B cell (primary cell): ENCODE measurements around the gene ULBP2.

ENCODE experiments used
- EZH2 ChIP-seq: IDR thresholded peaks from 2 replicates; pipeline ENCODE4 v1.6.1; 2012; ENCODE audit warnings: borderline replicate concordance, low read depth, mild to moderate bottlenecking, moderate library complexity, low read length; ENCODE audit not compliant: insufficient read depth, poor library complexity, severe bottlenecking
- TF ChIP-seq, protein P1 (sequence below): fragments of 200-600 bp; IDR thresholded peaks from one replicate; pipeline ENCODE4 v1.8.0; 2022; ENCODE audit warnings: antibody characterized with exemption, mild to moderate bottlenecking

DNA sequence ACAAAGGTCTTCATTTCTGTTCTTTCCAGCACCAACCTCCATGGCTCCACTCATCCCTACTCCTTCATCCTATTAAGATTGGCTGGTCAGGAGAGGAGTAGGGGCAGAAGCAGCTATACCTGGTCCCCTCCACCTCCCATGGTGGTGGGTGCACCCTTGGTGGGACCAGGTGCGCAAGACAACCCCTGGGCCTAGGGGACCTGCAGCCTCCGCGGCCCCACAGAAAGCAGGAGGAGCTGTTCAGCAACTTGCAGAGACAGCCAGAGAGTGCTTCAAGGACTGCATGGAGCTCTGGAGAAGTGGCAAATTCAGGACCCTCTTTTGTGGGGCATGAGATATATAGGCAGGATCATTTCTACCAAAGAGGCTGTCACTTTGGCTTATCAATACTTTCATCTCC lies 9.8 kb downstream of the ULBP2 start:
- TF ChIP-seq, protein P1, sequence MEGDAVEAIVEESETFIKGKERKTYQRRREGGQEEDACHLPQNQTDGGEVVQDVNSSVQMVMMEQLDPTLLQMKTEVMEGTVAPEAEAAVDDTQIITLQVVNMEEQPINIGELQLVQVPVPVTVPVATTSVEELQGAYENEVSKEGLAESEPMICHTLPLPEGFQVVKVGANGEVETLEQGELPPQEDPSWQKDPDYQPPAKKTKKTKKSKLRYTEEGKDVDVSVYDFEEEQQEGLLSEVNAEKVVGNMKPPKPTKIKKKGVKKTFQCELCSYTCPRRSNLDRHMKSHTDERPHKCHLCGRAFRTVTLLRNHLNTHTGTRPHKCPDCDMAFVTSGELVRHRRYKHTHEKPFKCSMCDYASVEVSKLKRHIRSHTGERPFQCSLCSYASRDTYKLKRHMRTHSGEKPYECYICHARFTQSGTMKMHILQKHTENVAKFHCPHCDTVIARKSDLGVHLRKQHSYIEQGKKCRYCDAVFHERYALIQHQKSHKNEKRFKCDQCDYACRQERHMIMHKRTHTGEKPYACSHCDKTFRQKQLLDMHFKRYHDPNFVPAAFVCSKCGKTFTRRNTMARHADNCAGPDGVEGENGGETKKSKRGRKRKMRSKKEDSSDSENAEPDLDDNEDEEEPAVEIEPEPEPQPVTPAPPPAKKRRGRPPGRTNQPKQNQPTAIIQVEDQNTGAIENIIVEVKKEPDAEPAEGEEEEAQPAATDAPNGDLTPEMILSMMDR = no peak
- no peak for TF ChIP-seq EZH2
